Activated CD8-positive, alpha-beta T cell treated with anti-CD3 and anti-CD28 coated beads, Interleukin-2, amount 10 ng/mL, durations not matched to agents 7 days and 5 days (primary cell): ENCODE data around the gene MRPS34. TPM values are rescaled to one million over a fixed set of nuclear protein-coding genes. Genes with fewer than 3 reads are reported as not detected.

Experiments
- ATAC-seq: fragments of 150-1000 bp; cut with Tn5 transposase; one replicate; pipeline ENCODE4 v1.10.0; 2021; ENCODE audit warnings: moderate library complexity
- CTCF ChIA-PET: fragments of 350-600 bp; sonication (Branson Sonifier 250); formaldehyde crosslinking; loops from one replicate; lab custom pipeline; 2021; ENCODE audit warnings: antibody characterized with exemption; lab: Charles Lee
- POLR2A ChIA-PET: fragments of 350-600 bp; sonication (Branson Sonifier 250); formaldehyde crosslinking; loops from one replicate; lab custom pipeline; 2021; ENCODE audit warnings: antibody characterized with exemption; lab: Charles Lee
- DNase-seq: peaks from one replicate; pipeline ENCODE4 v3.0.0-alpha.2; 2020
- H3K27ac Mint-ChIP-seq: one replicate; pipeline ENCODE4 v1.8.0; 2021; ENCODE audit warnings: mild to moderate bottlenecking, mixed read lengths
- H3K27me3 Mint-ChIP-seq: one replicate; pipeline ENCODE4 v1.8.0; 2021; ENCODE audit warnings: low read depth, mixed read lengths
- H3K36me3 Mint-ChIP-seq: one replicate; pipeline ENCODE4 v1.8.0; 2021; ENCODE audit warnings: low read depth, mixed read lengths
- H3K4me1 Mint-ChIP-seq: one replicate; pipeline ENCODE4 v1.8.0; 2021; ENCODE audit warnings: low read depth, mixed read lengths
- H3K4me3 Mint-ChIP-seq: one replicate; pipeline ENCODE4 v1.8.0; 2021; ENCODE audit warnings: mild to moderate bottlenecking, mixed read lengths
- H3K9me3 Mint-ChIP-seq: one replicate; pipeline ENCODE4 v1.8.0; 2022; ENCODE audit warnings: mixed read lengths; ENCODE audit not compliant: insufficient read depth
- total RNA-seq, 2 experiments: library from RNA; stranded (reverse); gene quantifications; one replicate each; pipeline ENCODE4 v1.2.3, GENCODE V29; 2021

Gene MRPS34
- 100 to 1,000 TPM; 126 to 135 TPM for total RNA-seq

DNA sequence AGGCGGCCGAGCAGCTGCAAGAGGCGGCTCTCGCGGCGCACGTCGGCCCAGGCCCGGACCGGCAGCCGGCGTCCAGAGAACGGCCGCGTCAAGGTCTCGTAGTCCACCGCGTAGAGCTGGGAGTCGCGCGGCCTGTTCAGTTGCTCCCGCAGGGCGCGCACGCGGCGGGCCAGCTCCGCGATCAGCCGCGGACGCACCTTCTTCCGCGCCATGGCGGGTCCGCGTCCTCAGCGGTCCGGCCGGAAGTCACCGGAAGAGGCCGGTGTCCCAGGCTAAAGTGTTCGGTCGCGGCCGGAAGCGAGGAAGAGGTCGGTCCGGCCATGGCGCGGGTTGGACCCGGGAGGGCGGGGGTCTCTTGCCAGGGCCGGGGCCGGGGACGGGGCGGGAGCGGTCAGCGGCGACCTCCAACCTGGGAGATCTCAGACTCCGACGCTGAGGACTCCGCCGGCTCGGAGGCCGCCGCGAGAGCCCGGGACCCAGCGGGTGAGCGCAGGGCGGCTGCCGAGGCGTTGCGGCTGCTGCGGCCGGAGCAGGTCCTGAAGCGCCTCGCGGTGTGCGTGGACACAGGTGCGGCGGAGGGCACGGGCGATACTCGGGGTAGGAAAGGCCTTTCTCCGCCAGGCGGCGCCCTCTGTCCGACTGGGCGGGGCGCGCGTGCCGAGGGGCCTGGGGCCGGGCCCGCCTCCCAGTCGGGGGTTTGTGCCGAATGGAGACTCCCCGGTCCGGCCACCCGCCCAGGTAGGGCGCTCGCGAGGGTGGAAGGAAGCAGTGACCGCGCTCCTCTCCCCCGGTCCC lies at the start of gene MRPS34:
MRPS34 (minus strand) TSS at position 227 of the 795 bp plus-strand sequence; CDS start at position 212, 15 bp downstream.
- ChIA-PET POLR2A (interaction anchor here (1.4 to 4.7 kb wide), 3 partner anchors 10 to 95 kb away, joined by 5 to 39 read pairs (median 6); partner anchors contain the start of genes JPT2, MAPK8IP3, NUBP2 and SPSB3), CTCF (interaction anchor here (0.6 to 4.8 kb wide), 8 partner anchors 9 to 382 kb away, joined by 3 to 41 read pairs (median 4); partner anchors contain the start of genes MAPK8IP3, NUBP2, SPSB3 and TRAF7)
- Mint-ChIP-seq H3K27ac (peak within 1 kb of the TSS; percentile 97), H3K9me3 (no peaks in the 10 kb centered on the region), H3K27me3 (no peaks in the 10 kb centered on the region), H3K36me3 (peaks cover 20% of the 10 kb centered on the region), H3K4me3 (peak within 1 kb of the TSS; percentile 99), H3K4me1 (peaks cover 17% of the 10 kb centered on the region)
- peak; percentile 86 for DNase-seq
- peak; percentile 62 for ATAC-seq

DNA sequence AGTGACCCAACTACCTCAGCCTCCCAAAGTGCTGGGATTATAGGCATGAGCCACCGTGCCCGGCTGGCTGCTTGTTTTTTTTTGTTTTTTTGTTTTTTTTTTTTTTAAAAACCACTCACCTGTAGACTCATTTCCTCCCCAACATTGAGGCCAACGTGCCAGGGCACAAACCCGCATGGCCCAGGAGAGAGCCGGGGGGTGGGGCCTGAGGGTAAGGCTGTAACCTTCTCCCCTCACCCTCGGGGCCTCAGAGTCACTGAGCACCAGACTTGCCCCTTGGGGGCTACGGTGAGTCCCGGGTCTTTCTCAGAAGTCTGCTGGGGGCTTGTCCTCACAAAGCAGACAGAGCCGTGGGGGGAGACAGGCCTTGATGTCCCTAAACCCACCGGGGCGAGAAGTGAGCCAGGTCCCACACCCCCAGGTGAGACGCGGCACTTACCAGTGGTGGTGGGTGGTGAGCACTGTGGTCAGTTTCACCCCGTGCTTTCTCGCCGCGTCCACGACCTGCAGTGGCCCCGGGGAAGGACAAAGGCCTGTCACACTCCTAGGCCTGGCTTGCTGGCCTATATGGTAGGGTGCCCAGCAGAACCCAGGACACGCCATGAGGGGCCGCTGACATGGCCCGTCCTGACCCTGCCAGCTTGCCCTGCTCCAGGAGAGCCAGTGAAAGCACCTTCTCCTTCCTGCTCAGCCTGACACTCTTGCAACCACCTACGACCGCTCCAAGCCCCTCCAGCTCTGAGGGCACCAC lies 49.1 kb upstream of the MRPS34 start:
- CTCF ChIA-PET: no interaction called here
- Mint-ChIP-seq H3K4me1 (peaks cover 21% of the 10 kb centered on the region), H3K27ac (no peak overlapping the region), H3K9me3 (no peaks in the 10 kb centered on the region), H3K36me3 (peaks cover 5% of the 10 kb centered on the region), H3K4me3 (no peak overlapping the region), H3K27me3 (no peaks in the 10 kb centered on the region)
- DNase-seq (no peak), ATAC-seq (no peak)
- POLR2A ChIA-PET: interaction anchor here (1.6 kb wide), 1 partner anchor 10 kb away, joined by 3 read pairs; no protein-coding TSS in a partner anchor

DNA sequence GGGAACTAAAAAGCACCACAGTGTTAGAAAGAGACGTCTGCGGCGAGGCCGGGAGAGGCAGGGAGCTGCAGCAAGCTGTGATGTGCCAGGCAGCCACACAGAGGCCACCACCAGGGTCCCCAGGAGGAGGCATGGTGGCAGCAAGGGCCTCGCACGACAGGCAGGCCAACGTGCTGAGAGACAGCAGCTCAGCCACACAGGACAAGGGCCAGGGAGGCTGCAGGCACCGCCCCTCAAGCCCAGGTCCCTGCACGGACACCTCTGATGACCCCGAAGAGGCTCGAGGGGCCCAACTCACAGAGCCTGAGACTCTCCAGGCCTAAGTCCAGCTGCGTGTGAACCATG lies 48.0 kb upstream of the MRPS34 start:
- no peak overlapping the region for H3K27ac Mint-ChIP-seq
- ChIA-PET CTCF (no interaction called here), POLR2A (no interaction called here)
- ATAC-seq (no peak), DNase-seq (no peak)
- peaks cover 5% of the 10 kb centered on the region for H3K36me3 Mint-ChIP-seq
- H3K4me1 Mint-ChIP-seq: peaks cover 21% of the 10 kb centered on the region
- H3K9me3 Mint-ChIP-seq: no peaks in the 10 kb centered on the region
- no peak overlapping the region for H3K4me3 Mint-ChIP-seq
- H3K27me3 Mint-ChIP-seq: no peaks in the 10 kb centered on the region

DNA sequence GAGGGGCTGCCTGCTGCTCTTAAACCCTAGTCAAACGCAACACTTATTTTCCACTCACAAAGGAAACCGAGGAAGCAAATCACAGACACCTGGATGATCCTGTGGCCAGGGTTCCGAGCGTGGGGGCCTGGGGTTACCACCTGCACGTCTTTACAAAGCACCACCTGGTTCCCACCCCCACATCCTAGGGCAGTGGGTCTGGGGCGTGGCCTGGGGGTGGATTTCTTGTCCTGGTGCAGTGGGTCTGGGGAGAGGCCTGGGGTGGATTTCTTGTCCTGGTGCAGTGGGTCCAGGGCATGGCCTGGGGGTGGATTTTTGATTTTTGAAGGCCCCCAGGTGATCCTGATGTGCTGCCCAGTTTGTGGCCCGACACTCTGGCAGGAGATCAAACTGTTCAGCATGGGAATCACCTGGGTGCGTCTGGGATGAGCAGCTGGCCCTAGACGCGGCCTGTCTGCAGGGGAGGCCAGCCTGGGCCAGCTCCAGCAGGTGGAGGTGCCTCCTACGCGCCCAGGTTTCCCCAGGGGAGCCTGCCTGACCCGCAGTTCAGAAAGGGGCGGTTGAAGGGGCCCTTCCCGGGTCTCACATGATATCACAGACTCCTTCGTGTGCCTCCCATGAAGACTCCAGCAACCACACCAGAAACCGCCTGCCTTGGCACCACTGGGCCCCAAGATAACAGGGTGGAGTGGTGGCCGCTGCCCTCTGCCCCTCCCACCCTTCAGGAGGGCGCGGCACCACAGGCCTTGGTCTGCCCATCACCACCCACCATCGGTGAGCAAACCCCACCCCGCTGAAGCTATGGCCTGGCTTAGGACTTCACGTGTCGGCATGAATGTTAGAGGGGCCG lies 47.4 kb upstream of the MRPS34 start:
- Mint-ChIP-seq H3K36me3 (peaks cover 9% of the 10 kb centered on the region), H3K9me3 (no peaks in the 10 kb centered on the region), H3K27me3 (no peaks in the 10 kb centered on the region), H3K27ac (no peak overlapping the region), H3K4me1 (peaks cover 15% of the 10 kb centered on the region), H3K4me3 (no peak overlapping the region)
- POLR2A ChIA-PET: no interaction called here
- no peak for ATAC-seq
- DNase-seq: no peak
- CTCF ChIA-PET: no interaction called here

DNA sequence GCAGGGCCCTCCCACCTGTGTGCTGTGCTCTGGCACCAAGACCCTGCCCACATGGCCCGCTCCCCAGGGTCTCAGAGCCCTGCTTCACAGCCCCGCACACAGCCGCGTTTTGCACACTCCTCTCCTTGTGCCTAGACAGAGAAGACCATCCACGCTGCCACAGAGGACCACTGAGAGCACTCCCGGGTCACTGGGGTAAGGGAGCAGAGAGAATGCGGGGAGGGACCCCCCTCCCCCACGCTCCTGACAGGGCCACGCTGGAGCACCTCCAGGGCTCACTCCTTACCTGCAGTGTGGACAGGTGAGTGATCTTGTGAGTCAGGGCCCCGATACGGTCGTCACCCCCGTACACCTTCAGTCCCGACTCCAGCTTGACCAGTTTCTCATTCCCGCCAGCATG lies 46.7 kb upstream of the MRPS34 start:
- Mint-ChIP-seq H3K4me1 (peaks cover 9% of the 10 kb centered on the region), H3K9me3 (no peaks in the 10 kb centered on the region), H3K27me3 (no peaks in the 10 kb centered on the region), H3K27ac (peak overlapping the region; percentile 43), H3K4me3 (no peak overlapping the region), H3K36me3 (peaks cover 14% of the 10 kb centered on the region)
- POLR2A ChIA-PET: no interaction called here
- DNase-seq: no peak
- CTCF ChIA-PET: no interaction called here
- no peak for ATAC-seq

DNA sequence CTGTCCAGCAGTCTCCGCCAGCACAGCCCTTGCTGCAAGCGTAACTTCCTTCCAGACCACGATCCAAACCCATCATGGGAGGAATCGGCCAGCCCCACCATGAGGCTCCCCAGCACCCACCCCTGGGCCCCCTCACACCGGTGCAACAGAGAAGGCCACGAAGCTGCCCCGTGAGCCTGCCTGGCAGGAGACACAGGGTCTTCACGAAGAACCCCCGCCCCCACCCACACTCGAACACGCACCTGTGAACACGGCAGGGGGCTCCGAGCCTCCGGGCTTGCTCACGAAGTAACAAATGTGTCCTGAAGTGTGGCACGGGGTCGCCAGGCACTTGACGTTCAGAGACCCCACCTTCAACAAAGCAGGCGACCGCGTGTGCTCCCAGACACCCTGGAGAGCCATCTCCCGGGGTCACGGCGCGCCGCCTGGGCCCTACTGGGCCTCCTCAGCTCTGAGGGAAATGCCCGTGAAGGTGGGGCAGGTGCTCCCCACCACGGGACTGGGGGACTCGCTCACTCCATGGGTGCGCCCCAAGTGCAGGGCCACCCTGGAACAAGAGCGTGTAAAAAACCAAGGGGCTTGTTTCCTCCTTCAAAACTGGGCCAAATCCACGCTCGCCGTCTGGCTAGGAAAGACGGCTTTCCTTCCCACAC lies 46.1 kb upstream of the MRPS34 start:
- CTCF ChIA-PET: no interaction called here
- DNase-seq: no peak
- Mint-ChIP-seq H3K27me3 (no peaks in the 10 kb centered on the region), H3K4me3 (no peak overlapping the region), H3K4me1 (peaks cover 3% of the 10 kb centered on the region), H3K36me3 (peaks cover 14% of the 10 kb centered on the region), H3K9me3 (no peaks in the 10 kb centered on the region), H3K27ac (no peak overlapping the region)
- no peak for ATAC-seq
- POLR2A ChIA-PET: no interaction called here

DNA sequence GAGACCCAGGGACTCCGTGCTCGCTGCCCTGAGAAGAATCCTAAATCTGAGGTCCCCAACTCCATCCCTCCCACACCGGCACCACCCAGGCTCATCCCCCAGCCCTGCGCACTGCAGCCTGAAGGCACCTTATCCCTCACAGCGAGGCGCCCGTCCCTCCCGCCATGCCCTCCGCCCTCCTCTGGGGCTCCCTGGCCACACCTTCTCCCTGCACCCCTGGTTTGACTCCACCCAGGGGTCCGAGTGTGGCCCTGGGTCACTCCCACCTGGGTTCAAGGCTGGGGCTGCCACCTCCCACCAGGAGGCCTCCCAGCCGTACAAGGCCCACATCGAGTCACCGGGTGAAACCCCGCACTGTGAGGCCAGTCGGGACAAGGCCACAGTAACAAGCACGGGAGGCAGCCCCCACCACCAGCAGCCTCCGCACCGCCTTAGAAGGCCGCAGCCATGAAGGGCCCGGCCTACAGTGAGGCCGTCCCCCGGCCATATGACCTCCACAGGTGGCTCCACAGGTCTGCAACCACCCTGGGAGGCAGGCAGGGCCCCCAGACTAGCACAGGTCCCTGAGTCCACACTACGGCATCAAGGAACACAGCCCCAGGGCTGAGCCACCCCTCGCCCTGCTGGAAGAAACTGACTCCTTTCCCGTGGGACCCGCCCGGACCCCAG lies 45.4 kb upstream of the MRPS34 start:
- no peaks in the 10 kb centered on the region for H3K4me1 Mint-ChIP-seq
- H3K27ac Mint-ChIP-seq: no peak overlapping the region
- ChIA-PET CTCF (no interaction called here), POLR2A (no interaction called here)
- ATAC-seq: no peak
- no peak for DNase-seq
- no peaks in the 10 kb centered on the region for H3K9me3 Mint-ChIP-seq
- H3K27me3 Mint-ChIP-seq: no peaks in the 10 kb centered on the region
- no peak overlapping the region for H3K4me3 Mint-ChIP-seq
- H3K36me3 Mint-ChIP-seq: peaks cover 19% of the 10 kb centered on the region

DNA sequence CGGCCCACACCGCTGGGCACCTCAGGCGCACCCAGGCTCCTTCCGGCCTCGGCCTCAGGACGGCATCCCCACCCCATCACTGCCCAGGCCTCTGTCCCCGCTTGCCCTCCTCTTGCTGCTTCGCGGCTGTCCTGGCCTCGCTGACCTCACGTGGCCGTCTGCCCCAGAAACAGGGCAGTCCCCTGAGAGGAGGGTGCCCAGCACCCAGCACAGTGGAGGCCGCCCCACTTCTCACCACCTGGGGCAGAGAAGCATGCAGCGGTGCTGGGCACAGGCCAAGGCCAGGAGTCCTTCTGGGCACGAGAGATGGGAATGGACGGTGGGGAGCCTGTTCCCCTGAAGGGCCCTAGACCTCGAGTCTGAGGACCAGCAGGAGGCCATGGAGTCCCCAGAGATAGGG lies 44.8 kb upstream of the MRPS34 start:
- ChIA-PET POLR2A (interaction anchor here (1.2 kb wide), 1 partner anchor 35 kb away, joined by 3 read pairs; the partner anchor contains the start of genes NUBP2 and SPSB3), CTCF (no interaction called here)
- no peak for DNase-seq
- Mint-ChIP-seq H3K27me3 (no peaks in the 10 kb centered on the region), H3K4me3 (no peak overlapping the region), H3K4me1 (peaks cover 5% of the 10 kb centered on the region), H3K27ac (no peak overlapping the region), H3K36me3 (peaks cover 22% of the 10 kb centered on the region), H3K9me3 (no peaks in the 10 kb centered on the region)
- no peak for ATAC-seq

DNA sequence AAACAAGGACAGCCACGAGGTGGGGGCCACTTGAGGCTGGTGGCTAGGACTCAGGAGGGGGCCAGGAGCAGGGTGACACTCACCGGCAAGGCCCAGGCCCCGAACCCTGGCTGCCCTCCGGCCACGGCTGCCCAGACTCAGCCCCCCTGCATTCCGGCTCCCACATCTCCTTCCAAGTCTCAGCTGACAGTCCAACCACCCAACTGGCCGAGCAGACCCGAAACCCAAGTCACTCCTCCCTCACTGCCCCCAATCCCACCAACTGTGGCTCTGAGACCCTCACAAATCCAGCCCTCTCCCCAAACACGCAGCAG lies 44.3 kb upstream of the MRPS34 start:
- no peak overlapping the region for H3K4me3 Mint-ChIP-seq
- CTCF ChIA-PET: no interaction called here
- H3K36me3 Mint-ChIP-seq: peaks cover 22% of the 10 kb centered on the region
- H3K4me1 Mint-ChIP-seq: peaks cover 5% of the 10 kb centered on the region
- H3K27me3 Mint-ChIP-seq: no peaks in the 10 kb centered on the region
- POLR2A ChIA-PET: interaction anchor here (1.2 kb wide), 1 partner anchor 34 kb away, joined by 3 read pairs; the partner anchor contains the start of genes NUBP2 and SPSB3
- ATAC-seq: no peak
- H3K27ac Mint-ChIP-seq: no peak overlapping the region
- H3K9me3 Mint-ChIP-seq: no peaks in the 10 kb centered on the region
- no peak for DNase-seq

DNA sequence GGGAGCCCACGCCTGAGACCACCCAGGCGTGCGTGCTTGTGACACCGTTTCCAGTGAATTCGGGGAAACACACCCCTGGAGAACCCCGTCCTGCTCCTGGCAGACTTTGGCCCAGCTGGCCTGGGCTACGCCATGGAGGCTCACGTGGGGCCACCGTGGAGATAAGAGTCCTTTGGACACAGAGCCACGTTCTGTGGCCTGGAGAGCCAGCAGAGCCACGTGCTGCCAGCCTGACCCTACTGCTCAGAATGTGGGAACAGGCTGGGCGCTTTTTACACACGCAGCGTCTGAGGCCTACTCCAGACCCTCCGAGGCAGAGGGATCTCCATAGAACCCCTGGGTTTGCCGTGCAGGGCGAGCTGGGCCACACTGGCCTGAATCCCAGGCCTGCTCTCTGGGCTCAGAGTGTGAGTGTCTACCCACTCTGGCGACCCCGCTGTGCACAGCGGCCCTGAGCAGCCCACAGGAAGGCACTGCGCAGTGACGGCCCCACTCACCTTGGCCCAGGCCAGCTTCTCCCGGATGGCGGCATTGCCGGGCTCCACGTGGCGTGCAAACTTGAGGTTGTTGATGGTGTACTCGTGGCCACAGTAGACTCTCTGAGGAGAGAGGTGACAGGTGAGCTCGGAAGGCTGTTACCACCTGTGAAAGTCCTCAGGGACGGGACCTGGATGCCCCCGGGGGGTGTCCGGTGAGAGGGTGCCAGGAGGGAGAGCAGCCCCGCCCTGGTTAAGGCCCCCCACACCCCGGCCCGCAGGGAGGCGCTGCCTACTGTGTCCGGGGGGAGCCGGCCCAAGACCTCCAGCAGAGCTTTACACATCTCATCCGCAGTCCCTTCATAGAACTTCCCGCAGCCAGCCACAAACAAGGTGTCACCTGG lies 43.7 kb upstream of the MRPS34 start:
- Mint-ChIP-seq H3K27ac (no peak overlapping the region), H3K4me3 (no peak overlapping the region), H3K9me3 (no peaks in the 10 kb centered on the region), H3K4me1 (peaks cover 5% of the 10 kb centered on the region), H3K27me3 (no peaks in the 10 kb centered on the region), H3K36me3 (peaks cover 22% of the 10 kb centered on the region)
- POLR2A ChIA-PET: interaction anchor here (1.2 kb wide), 1 partner anchor 34 kb away, joined by 3 read pairs; the partner anchor contains the start of genes NUBP2 and SPSB3
- DNase-seq (no peak), ATAC-seq (no peak)
- CTCF ChIA-PET: no interaction called here
